Measurements from ENCODE around the gene RGR.

DNA sequence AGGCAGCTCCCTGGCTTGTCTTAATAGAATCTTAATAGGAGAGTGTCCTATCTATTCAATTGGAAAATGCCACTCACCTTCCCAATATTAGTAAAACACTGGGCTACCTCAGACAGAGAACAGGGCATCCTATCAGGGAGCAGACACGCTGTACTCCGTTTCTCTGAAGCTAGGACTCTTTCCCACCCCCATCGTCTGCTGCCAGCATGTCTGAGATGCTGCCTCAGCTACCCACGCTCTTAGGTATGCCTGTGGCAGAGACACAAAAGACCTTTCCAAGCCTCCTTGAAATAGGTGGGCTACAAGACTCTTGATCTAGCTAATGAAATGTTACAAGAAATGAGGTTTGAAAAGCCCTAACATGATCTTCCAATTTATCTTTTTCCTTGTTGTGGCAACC, 17.0 kb upstream of the RGR start:
- TF ChIP-seq, protein P1, sequence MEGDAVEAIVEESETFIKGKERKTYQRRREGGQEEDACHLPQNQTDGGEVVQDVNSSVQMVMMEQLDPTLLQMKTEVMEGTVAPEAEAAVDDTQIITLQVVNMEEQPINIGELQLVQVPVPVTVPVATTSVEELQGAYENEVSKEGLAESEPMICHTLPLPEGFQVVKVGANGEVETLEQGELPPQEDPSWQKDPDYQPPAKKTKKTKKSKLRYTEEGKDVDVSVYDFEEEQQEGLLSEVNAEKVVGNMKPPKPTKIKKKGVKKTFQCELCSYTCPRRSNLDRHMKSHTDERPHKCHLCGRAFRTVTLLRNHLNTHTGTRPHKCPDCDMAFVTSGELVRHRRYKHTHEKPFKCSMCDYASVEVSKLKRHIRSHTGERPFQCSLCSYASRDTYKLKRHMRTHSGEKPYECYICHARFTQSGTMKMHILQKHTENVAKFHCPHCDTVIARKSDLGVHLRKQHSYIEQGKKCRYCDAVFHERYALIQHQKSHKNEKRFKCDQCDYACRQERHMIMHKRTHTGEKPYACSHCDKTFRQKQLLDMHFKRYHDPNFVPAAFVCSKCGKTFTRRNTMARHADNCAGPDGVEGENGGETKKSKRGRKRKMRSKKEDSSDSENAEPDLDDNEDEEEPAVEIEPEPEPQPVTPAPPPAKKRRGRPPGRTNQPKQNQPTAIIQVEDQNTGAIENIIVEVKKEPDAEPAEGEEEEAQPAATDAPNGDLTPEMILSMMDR (conservative IDR thresholded peaks at IDR 0.05; ENCODE audit: low read depth, low read length), result no peak
- TF ChIP-seq EZH2phosphoT487 (IDR thresholded peaks at IDR 0.05; ENCODE audit: borderline replicate concordance, low read length), result no peak
- TF ChIP-seq EZH2 (IDR thresholded peaks at IDR 0.05; ENCODE audit: low read length, unreplicated experiment), result no peak

All from PC-3 (cell line).